Measurements from ENCODE around the gene FBXO40.
"Not testable (repeated sequence)": the region's sequence is repeated elsewhere in the genome, so short reads cannot be mapped to it uniquely, and the experiment has no call there.

The FBXO40 gene

DNA sequence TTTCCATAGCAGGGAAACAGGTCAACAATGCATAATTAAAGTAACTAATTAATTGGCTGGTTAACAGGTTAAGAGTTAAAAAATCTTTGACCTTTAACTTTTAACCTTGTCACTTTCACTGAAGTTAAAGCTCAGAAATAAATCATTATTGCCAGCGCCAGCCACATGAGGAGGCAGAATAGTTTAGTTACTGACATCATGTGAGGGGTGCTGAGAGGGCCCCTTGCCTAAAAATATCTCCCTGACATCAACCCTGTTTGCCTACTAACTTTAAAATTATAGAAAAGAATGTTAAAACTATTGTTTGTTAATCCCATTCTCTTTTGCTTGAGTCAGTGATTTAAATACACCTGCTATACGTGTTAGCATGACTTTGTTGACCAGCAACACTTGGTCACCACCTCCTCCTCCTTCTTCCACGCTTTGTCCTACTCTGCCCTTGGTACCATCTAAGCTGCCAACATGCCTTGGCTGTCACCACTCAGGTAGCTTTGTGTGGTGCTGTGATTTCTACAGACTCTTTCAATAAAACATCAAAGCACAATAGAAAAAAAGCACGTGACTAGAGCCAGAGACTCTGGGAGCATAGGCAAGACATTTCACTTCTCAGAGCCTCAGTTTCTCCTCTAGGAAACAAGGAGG lies 2.7 kb downstream of the FBXO40 start:
- TF ChIP-seq, protein P1, sequence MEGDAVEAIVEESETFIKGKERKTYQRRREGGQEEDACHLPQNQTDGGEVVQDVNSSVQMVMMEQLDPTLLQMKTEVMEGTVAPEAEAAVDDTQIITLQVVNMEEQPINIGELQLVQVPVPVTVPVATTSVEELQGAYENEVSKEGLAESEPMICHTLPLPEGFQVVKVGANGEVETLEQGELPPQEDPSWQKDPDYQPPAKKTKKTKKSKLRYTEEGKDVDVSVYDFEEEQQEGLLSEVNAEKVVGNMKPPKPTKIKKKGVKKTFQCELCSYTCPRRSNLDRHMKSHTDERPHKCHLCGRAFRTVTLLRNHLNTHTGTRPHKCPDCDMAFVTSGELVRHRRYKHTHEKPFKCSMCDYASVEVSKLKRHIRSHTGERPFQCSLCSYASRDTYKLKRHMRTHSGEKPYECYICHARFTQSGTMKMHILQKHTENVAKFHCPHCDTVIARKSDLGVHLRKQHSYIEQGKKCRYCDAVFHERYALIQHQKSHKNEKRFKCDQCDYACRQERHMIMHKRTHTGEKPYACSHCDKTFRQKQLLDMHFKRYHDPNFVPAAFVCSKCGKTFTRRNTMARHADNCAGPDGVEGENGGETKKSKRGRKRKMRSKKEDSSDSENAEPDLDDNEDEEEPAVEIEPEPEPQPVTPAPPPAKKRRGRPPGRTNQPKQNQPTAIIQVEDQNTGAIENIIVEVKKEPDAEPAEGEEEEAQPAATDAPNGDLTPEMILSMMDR (IDR thresholded peaks at IDR 0.05; ENCODE audit: low read depth, low read length), result no peak
- DNase-seq (ENCODE audit: extremely low read depth, low read depth), result no peak

DNA sequence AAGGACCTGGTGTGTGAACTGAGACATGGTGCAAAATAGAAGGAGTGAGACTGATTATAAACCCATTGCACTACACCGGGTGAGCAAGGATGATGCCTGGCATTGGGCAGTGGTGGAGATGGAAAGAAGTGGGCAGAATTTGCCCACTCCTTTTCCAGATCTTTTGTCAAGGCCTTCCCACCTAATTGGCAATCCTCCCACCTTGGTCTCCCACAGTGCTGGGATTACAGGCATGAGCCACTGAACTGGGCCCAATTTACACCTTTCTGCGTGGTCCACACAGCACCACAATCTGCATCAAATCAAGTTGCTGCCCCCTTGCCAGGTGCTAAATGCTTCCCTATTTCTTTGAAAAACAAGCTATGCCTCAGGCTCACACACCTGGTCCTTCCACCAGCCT lies 5.4 kb downstream of the FBXO40 start:
- TF ChIP-seq, protein P1 (IDR thresholded peaks at IDR 0.05; ENCODE audit: low read depth, low read length), result no peak
- no peak for DNase-seq (ENCODE audit: extremely low read depth, low read depth)

DNA sequence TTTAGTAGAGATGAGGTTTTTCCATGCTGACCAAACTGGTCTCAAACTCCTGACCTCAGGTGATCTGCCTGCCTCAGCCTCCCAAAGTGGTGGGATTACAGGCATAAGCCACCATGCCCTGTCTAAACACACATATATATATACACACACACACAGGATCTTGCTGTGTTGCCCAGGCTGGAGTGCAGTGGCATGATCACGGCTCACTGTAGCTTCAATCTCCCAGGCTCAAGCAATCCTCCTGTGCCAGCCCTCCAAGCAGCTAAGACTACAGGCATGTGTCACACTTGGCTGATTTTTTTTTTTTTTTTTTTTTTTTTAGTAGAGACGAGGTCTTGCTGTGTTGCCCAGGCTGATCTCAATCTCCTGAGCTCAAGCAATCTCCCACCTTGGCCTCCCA lies 6.7 kb downstream of the FBXO40 start:
- DNase-seq (ENCODE audit: extremely low read depth, low read depth), result not testable (repeated sequence)

DNA sequence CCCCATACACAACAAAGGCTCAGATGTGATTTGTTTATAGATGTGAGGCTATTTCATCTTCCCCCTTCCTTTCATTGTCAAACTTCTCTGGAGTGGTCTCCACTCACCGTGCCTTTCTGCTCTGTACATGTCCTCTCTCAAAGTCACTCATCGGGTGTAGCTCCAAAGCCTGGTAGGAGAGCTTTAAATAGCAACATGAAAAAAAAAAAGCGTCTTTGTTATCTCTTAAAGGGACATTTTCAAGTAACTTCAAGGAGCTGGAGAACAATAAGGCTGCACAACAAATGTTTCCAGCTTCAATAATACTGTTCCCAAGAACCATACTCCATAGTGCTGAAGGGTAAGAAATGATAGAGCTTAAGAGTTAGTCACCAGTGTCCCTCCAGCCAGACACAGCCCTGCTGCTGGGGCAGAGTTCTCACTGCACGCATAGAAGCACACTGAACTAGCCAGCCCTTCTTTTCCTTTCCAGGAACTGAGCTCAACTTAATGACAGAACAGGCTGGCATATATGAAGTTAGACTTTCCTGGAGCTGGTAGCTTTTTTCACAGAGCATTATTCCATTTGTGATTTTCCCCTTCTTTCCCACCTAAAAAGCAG lies 8.1 kb downstream of the FBXO40 start:
- no peak for DNase-seq (ENCODE audit: extremely low read depth, low read depth)
- TF ChIP-seq, protein P1 (IDR thresholded peaks at IDR 0.05; ENCODE audit: low read depth, low read length), result no peak

DNA sequence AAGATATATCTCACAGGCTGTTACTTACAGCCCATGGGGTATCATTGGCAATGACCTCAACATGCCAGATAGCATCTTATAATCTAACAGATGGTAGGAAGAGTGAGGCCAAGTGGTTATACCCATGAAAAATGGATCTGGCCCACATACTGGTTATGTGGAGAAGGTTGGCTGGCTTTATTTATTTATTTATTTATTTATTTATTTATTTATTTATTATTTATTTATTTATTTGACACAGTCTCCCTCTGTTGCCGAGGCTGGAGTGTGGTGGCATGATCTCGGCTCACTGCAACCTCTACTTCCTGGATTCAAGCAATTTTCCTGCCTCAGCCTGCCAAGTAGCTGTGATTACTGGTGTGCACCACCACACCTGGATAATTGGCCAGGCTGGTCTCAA lies 11.6 kb downstream of the FBXO40 start:
- DNase-seq (ENCODE audit: extremely low read depth, low read depth), result no peak
- TF ChIP-seq, protein P1 (IDR thresholded peaks at IDR 0.05; ENCODE audit: low read depth, low read length), result no peak

DNA sequence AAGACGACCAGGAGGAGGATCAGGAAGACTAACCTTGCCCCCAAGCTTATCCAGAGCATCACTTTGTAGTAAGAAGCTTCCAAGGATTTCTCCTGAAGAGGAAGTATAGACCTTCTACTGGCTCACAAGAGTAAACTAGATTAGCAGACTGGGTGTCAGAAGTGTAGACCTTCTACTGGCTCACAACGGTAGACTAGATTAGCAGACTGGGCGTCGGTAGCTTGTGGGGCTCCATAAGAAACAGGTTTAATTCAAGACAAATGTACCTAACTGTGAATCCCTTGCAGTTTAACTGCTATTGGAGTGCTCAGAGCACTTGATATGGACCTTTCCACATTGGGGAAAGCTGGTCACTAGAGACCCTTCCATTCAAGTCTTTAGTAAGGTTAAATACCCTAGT lies 12.9 kb downstream of the FBXO40 start:
- TF ChIP-seq, protein P1 (IDR thresholded peaks at IDR 0.05; ENCODE audit: low read depth, low read length), result no peak
- no peak for DNase-seq (ENCODE audit: extremely low read depth, low read depth)

DNA sequence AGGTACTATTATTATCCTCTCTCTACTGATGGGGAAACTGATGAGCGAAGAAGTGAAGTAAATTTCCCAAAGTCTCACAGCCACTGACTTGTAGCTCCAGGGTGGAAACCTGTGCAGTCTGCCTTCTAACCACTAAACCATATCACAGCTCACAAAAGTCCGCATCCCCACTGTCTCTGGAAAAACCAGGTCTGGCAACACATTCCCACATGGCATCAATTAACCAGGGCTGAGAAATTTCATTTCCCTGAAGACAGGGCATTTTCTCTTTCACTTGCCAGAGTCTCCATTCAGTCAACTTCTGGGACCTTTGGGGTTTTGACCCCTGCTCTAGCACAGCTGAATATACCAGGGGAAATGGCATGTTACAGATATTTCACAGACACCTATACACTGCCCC lies 26.5 kb downstream of the FBXO40 start:
- TF ChIP-seq, protein P1 (IDR thresholded peaks at IDR 0.05; ENCODE audit: low read depth, low read length), result no peak
- no peak for DNase-seq (ENCODE audit: extremely low read depth, low read depth)

DNA sequence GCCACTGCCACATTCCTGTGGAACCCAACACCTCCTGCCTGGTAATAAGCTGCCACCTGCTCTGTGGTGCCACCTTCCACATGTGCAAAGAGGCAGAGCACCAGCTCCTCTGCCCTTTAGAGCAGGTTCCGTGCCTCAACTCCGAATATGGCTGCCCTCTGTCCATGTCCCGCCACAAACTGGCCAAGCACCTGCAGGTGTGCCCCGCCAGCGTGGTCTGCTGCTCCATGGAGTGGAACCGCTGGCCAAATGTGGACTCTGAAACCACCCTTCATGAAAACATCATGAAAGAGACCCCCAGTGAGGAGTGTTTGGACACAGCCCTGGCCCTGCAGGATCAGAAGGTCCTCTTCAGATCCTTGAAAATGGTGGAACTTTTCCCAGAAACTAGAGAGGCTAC lies 28.3 kb downstream of the FBXO40 start:
- TF ChIP-seq, protein P1 (IDR thresholded peaks at IDR 0.05; ENCODE audit: low read depth, low read length), result no peak
- DNase-seq (ENCODE audit: extremely low read depth, low read depth), result no peak
